Fibroblast of lung (primary cell): ENCODE measurements around the gene IL20RA. TPM values are rescaled to one million over a fixed set of nuclear protein-coding genes. Genes with fewer than 3 reads are reported as not detected.
"Not testable (repeated sequence)": the region's sequence is repeated elsewhere in the genome, so short reads cannot be mapped to it uniquely, and the experiment has no call there.

Experiments
- DNase-seq, 2 donors: peaks; one replicate each; pipeline versions ENCODE4 v3.0.0 to v3.0.0-alpha.2; 2010; ENCODE audit warnings: low read depth in 2 of 2
- H2AFZ ChIP-seq: 2 replicates; pipeline ENCODE4 v1.5.1; 2012; ENCODE audit warnings: low read length, control low read depth, inconsistent platforms
- H3K27ac ChIP-seq: 2 replicates; pipeline ENCODE4 v1.5.1; 2011; ENCODE audit warnings: low read length, control low read depth; ENCODE audit not compliant: insufficient read depth
- H3K27me3 ChIP-seq: 2 replicates; pipeline ENCODE4 v1.5.1; 2011; ENCODE audit warnings: mild to moderate bottlenecking, low read length; ENCODE audit not compliant: control insufficient read depth, insufficient read depth
- H3K36me3 ChIP-seq: 2 replicates; pipeline ENCODE4 v1.5.1; 2011; ENCODE audit warnings: low read length; ENCODE audit not compliant: control insufficient read depth, insufficient read depth
- H3K4me1 ChIP-seq: 2 replicates; pipeline ENCODE4 v1.5.1; 2011; ENCODE audit warnings: low read length; ENCODE audit not compliant: control insufficient read depth, insufficient read depth; ENCODE audit errors: extremely low read depth
- H3K4me2 ChIP-seq: 2 replicates; pipeline ENCODE4 v1.5.1; 2011; ENCODE audit warnings: low read length, control low read depth; ENCODE audit not compliant: insufficient read depth; ENCODE audit errors: extremely low read depth
- H3K4me3 ChIP-seq, 4 experiments: fragments of 200-600 bp in 1 of 4; sonication (generic) in 1 of 4; replicated peaks in 1 of 4; 2 replicates each; pipeline ENCODE4 v1.5.1; 2011 to 2016; ENCODE audit warnings: low read length in 4 of 4, low read depth in 3 of 4, mild to moderate bottlenecking in 3 of 4, control low read depth in 2 of 4, inconsistent platforms in 1 of 4, mixed read lengths in 1 of 4; ENCODE audit not compliant: insufficient read depth in 1 of 4; ENCODE audit errors: control extremely low read depth in 1 of 4
- H3K79me2 ChIP-seq: 2 replicates; pipeline ENCODE4 v1.5.1; 2012; ENCODE audit warnings: mild to moderate bottlenecking, low read length, inconsistent platforms; ENCODE audit not compliant: control insufficient read depth, insufficient read depth
- H3K9ac ChIP-seq: 2 replicates; pipeline ENCODE4 v1.5.1; 2011; ENCODE audit warnings: mild to moderate bottlenecking, low read length, control low read depth; ENCODE audit not compliant: insufficient read depth
- H3K9me3 ChIP-seq: 2 replicates; pipeline ENCODE4 v1.5.1; 2012; ENCODE audit warnings: low read depth, low read length; ENCODE audit not compliant: control insufficient read depth, insufficient read depth
- H4K20me1 ChIP-seq: 2 replicates; pipeline ENCODE4 v1.5.1; 2011; ENCODE audit warnings: low read length; ENCODE audit not compliant: control insufficient read depth, insufficient read depth; ENCODE audit errors: extremely low read depth
- CTCF ChIP-seq, 2 donors: IDR thresholded peaks in 1 of 2; conservative IDR thresholded peaks in 1 of 2; 1 replicate in 1 of 2; 2 replicates in 1 of 2; pipeline ENCODE4 v1.5.1; 2011 to 2012; ENCODE audit warnings: low read length in 2 of 2, control low read depth in 1 of 2, inconsistent platforms in 1 of 2, low read depth in 1 of 2, mild to moderate bottlenecking in 1 of 2
- EZH2 ChIP-seq: IDR thresholded peaks from 2 replicates; pipeline ENCODE4 v1.5.1; 2012; ENCODE audit warnings: low read length, control low read depth, mild to moderate bottlenecking; ENCODE audit errors: missing control alignments
- polyA plus RNA-seq, 2 donors: library from polyadenylated mRNA; depleted of rRNA in 1 of 2; stranded (reverse) in 1 of 2; unstranded in 1 of 2; fragments of >200 nt; gene quantifications; 2 replicates each; pipeline ENCODE4 v1.2.1, GENCODE V29; 2011 to 2012; ENCODE audit warnings: missing spikeins in 1 of 2
- total RNA-seq: library from RNA; depleted of rRNA; stranded (reverse); fragments of >200 nt; gene quantifications from 2 replicates; pipeline ENCODE4 v1.2.1, GENCODE V29; 2014

IL20RA gene
- total and polyA plus RNA-seq, 2 donors (not counting 1 experiment from before 2014, with no cell fraction given), result 0.10 to 0.33 TPM

GRCh38 chr6:136975089-136975715 is 69.6 kb downstream of the IL20RA start:
- no peaks in the 10 kb centered on the region for H3K4me1 ChIP-seq
- no peak overlapping the region for H3K9ac ChIP-seq
- TF ChIP-seq EZH2, result no peak
- TF ChIP-seq CTCF (conservative IDR thresholded peaks at IDR 0.05 in 1 of 2, IDR thresholded peaks at IDR 0.05 in 1 of 2; ENCODE audit: low read depth in 1 of 2, low read length in 2 of 2), result no peak
- no peak for DNase-seq
- H3K79me2 ChIP-seq, result no peaks in the 10 kb centered on the region
- no peak overlapping the region for H2AFZ ChIP-seq
- H3K4me3 ChIP-seq, result no peak overlapping the region
- no peaks in the 10 kb centered on the region for H3K9me3 ChIP-seq
- no peak overlapping the region for H3K27ac ChIP-seq
- no peaks in the 10 kb centered on the region for H4K20me1 ChIP-seq
- no peak overlapping the region for H3K4me2 ChIP-seq
- H3K27me3 ChIP-seq, result no peaks in the 10 kb centered on the region
- no peaks in the 10 kb centered on the region for H3K36me3 ChIP-seq

DNA sequence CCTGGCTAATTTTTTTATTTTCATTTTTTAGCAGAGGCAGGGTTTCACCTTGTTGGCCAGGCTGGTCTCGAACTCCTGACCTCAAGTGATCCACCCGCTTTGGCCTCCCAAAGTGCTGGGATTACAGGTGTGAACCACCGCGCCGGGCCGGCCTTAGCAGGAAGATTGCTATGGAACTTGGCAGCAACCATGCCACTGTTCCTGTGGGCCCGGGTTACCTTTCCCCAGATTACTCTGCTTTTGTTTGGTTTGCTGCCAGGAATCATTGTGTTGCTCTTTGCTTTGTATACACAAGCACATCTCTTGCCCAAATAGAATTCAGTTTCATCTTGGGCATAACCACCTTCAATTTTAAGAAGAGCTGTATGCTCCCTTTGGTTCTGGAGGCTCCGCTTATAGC is 71.0 kb downstream of the IL20RA start:
- not testable (repeated sequence) for H3K36me3 ChIP-seq, H3K27me3 ChIP-seq, H3K4me1 ChIP-seq, H3K79me2 ChIP-seq, H2AFZ ChIP-seq, H3K4me3 ChIP-seq, DNase-seq, H3K9me3 ChIP-seq, H3K4me2 ChIP-seq, H3K27ac ChIP-seq, H3K9ac ChIP-seq, H4K20me1 ChIP-seq

DNA sequence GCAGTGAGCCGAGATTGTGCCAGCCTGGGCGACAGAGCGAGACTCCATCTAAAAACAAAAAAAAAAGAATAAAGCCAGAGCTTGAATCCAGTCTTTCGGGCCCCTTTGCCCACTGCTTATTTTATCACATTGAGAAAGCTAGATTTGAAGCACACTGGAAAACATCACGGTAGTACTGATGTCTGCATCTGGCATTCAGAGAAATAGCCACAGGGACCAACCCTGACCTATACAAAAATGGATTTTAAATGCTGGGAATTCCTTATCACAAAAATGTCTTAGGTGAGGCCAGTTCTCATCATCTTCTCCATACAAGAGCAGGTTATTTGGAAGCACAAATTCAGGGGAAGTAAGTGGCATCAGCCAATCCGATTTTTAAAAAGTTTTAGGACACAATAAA is 73.2 kb downstream of the IL20RA start:
- H3K27ac ChIP-seq, result no peak overlapping the region
- no peaks in the 10 kb centered on the region for H3K79me2 ChIP-seq
- no peak overlapping the region for H3K4me3 ChIP-seq
- TF ChIP-seq EZH2, result no peak
- no peak for TF ChIP-seq CTCF (conservative IDR thresholded peaks at IDR 0.05 in 1 of 2, IDR thresholded peaks at IDR 0.05 in 1 of 2; ENCODE audit: low read depth in 1 of 2, low read length in 2 of 2)
- no peaks in the 10 kb centered on the region for H3K36me3 ChIP-seq
- no peaks in the 10 kb centered on the region for H4K20me1 ChIP-seq
- no peak overlapping the region for H3K4me2 ChIP-seq
- no peak overlapping the region for H2AFZ ChIP-seq
- no peak for DNase-seq
- no peaks in the 10 kb centered on the region for H3K27me3 ChIP-seq
- no peak overlapping the region for H3K9ac ChIP-seq
- no peaks in the 10 kb centered on the region for H3K9me3 ChIP-seq
- H3K4me1 ChIP-seq, result no peaks in the 10 kb centered on the region
